ENCODE data around the gene GPC3.

DNA sequence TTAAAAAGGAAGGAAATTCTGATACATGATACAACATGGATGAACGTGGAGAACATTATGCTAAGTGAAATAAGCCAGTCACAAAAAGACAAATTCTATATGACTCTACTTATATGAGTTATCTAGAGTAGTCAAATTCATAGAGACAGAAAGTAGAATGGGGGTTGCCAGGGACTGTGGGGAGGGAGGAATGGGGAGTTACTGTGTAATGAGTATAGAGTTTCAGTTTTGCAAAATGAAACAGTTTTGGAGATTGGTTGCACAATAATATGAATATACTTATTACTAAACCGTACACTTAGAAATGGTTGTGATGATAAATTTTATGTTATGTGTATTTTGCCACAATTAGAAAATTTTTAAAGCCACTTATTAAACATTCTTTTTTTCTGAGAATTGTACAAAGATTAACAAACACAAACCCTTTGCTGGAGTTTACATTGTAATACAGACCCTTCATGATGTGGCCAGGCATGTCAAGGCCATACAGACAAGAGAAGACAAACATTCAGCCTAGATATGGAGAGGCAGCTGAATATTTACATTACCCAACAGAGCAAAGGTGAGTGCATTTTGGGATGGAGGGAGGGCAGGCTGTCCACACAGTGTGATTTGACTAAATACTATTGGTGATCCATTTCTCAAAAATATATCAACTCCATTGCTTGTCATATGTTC, 21.2 kb upstream of the GPC3 start:
- no peak for TF ChIP-seq CTCF (conservative IDR thresholded peaks at IDR 0.05; ENCODE audit: low read depth, low read length)
- no peak for TF ChIP-seq POLR2A (IDR thresholded peaks at IDR 0.05; ENCODE audit: low read depth, low read length)
- no peak for TF ChIP-seq MAFK (IDR thresholded peaks at IDR 0.05; ENCODE audit: low read depth, low read length)
- no peak for TF ChIP-seq MAZ (IDR thresholded peaks at IDR 0.05; ENCODE audit: borderline replicate concordance, low read depth, low read length)
- TF ChIP-seq SMC3 (IDR thresholded peaks at IDR 0.05; ENCODE audit: low read depth, low read length) = no peak
- no peak for TF ChIP-seq USF2 (IDR thresholded peaks at IDR 0.05; ENCODE audit: low read depth, low read length)
- no peak for TF ChIP-seq CEBPB (IDR thresholded peaks at IDR 0.05; ENCODE audit: low read depth, low read length)
- TF ChIP-seq RAD21 (IDR thresholded peaks at IDR 0.05; ENCODE audit: low read length) = no peak
- no peak for TF ChIP-seq MXI1 (IDR thresholded peaks at IDR 0.05; ENCODE audit: borderline replicate concordance, low read depth, low read length)
- TF ChIP-seq RFX5 (IDR thresholded peaks at IDR 0.05; ENCODE audit: low read depth, low read length) = no peak
- TF ChIP-seq BHLHE40 (IDR thresholded peaks at IDR 0.05; ENCODE audit: low read depth, low read length) = no peak

All from IMR-90 (cell line).